ENCODE data around the gene AEBP1. TPM values are rescaled to one million over a fixed set of nuclear protein-coding genes. Genes with fewer than 3 reads are reported as not detected.

Gene AEBP1
- total RNA-seq, 1 experiment from 2014 or later, result 50.8 TPM

DNA sequence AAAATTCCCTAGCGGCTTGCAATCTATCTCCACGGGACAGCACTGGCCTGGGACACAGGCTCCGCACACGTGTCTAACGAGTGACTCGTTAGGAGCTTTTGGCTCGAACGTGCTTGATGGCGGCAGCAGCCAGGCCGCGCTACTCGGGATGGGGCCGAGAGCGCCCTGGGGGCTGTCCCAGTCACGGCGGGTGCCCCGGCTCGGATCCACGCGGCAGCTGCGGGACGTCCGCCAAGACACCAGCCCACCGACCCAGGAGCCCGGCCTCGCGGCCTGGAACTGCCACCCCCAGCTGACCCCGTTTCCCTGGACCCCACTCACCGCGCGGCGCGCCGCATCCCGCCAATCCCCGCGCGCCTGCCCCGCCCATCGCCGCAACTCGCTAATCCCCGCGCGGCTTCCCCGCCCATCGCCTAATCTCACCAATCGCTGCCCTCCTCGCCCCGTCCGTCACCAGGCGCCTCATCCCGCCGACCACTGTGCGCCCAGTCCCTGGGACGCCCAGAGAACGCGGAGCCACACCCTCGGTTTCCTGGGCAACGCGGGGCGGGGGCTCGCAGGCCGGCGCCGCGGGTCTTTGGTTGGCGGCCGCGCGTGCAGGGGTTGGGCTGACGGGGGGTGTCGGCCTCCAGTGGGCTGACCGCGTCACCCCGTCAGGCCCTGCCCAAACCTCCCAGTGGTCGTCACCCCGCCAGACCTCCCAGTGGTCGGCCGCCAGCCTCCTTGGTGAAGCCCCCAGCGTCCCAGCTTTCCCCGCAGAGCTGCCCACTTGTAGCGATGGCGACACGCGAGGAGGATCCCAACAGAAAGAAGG lies 19.3 kb downstream of the AEBP1 start, which contains the start of gene POLD2 (continued):
- TF ChIP-seq, protein P1, sequence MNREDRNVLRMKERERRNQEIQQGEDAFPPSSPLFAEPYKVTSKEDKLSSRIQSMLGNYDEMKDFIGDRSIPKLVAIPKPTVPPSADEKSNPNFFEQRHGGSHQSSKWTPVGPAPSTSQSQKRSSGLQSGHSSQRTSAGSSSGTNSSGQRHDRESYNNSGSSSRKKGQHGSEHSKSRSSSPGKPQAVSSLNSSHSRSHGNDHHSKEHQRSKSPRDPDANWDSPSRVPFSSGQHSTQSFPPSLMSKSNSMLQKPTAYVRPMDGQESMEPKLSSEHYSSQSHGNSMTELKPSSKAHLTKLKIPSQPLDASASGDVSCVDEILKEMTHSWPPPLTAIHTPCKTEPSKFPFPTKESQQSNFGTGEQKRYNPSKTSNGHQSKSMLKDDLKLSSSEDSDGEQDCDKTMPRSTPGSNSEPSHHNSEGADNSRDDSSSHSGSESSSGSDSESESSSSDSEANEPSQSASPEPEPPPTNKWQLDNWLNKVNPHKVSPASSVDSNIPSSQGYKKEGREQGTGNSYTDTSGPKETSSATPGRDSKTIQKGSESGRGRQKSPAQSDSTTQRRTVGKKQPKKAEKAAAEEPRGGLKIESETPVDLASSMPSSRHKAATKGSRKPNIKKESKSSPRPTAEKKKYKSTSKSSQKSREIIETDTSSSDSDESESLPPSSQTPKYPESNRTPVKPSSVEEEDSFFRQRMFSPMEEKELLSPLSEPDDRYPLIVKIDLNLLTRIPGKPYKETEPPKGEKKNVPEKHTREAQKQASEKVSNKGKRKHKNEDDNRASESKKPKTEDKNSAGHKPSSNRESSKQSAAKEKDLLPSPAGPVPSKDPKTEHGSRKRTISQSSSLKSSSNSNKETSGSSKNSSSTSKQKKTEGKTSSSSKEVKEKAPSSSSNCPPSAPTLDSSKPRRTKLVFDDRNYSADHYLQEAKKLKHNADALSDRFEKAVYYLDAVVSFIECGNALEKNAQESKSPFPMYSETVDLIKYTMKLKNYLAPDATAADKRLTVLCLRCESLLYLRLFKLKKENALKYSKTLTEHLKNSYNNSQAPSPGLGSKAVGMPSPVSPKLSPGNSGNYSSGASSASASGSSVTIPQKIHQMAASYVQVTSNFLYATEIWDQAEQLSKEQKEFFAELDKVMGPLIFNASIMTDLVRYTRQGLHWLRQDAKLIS (CRISPR knock-in tag; IDR thresholded peaks at IDR 0.05; ENCODE audit: borderline replicate concordance), result no peak
- TF ChIP-seq, protein P2, sequence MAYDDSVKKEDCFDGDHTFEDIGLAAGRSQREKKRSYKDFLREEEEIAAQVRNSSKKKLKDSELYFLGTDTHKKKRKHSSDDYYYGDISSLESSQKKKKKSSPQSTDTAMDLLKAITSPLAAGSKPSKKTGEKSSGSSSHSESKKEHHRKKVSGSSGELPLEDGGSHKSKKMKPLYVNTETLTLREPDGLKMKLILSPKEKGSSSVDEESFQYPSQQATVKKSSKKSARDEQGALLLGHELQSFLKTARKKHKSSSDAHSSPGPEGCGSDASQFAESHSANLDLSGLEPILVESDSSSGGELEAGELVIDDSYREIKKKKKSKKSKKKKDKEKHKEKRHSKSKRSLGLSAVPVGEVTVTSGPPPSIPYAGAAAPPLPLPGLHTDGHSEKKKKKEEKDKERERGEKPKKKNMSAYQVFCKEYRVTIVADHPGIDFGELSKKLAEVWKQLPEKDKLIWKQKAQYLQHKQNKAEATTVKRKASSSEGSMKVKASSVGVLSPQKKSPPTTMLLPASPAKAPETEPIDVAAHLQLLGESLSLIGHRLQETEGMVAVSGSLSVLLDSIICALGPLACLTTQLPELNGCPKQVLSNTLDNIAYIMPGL (CRISPR knock-in tag; IDR thresholded peaks at IDR 0.05), result peak; percentile 60; the same call in 1 of the 2 replicates
- TF ChIP-seq EMX1 (CRISPR knock-in tag; IDR thresholded peaks at IDR 0.05) (no peak), SP1 (CRISPR knock-in tag; conservative IDR thresholded peaks at IDR 0.05) (peak; percentile 97), ELF4 (CRISPR knock-in tag; IDR thresholded peaks at IDR 0.05; ENCODE audit: low read depth) (no peak), NFATC4 (CRISPR knock-in tag; IDR thresholded peaks at IDR 0.05) (no peak), ATF1 (CRISPR knock-in tag; IDR thresholded peaks at IDR 0.05) (no peak), NR1H2 (CRISPR knock-in tag; IDR thresholded peaks at IDR 0.05) (no peak), ZBTB21 (CRISPR knock-in tag; IDR thresholded peaks at IDR 0.05; ENCODE audit: borderline replicate concordance) (no peak), JAZF1 (CRISPR knock-in tag; IDR thresholded peaks at IDR 0.05) (no peak), SMAD3 (CRISPR knock-in tag; IDR thresholded peaks at IDR 0.05; ENCODE audit: borderline replicate concordance) (peak; percentile 83), NFYB (CRISPR knock-in tag; conservative IDR thresholded peaks at IDR 0.05; ENCODE audit: low read depth) (peak; percentile 84), ZNF138 (CRISPR knock-in tag; conservative IDR thresholded peaks at IDR 0.05) (no peak), HMGA2 (CRISPR knock-in tag; IDR thresholded peaks at IDR 0.05) (no peak), IRF2 (CRISPR knock-in tag; IDR thresholded peaks at IDR 0.05; ENCODE audit: borderline replicate concordance, low read depth) (no peak), RELA (CRISPR knock-in tag; IDR thresholded peaks at IDR 0.05; ENCODE audit: borderline replicate concordance) (peak; percentile 73; the same call in 1 of the 2 replicates), KAT7 (CRISPR knock-in tag; IDR thresholded peaks at IDR 0.05; ENCODE audit: borderline replicate concordance) (no peak), ZNF219 (CRISPR knock-in tag; IDR thresholded peaks at IDR 0.05; ENCODE audit: borderline replicate concordance) (no peak), TEAD4 (CRISPR knock-in tag; IDR thresholded peaks at IDR 0.05) (no peak), NR2C2 (CRISPR knock-in tag; IDR thresholded peaks at IDR 0.05) (no peak), NFE2L1 (CRISPR knock-in tag; IDR thresholded peaks at IDR 0.05) (0 out of 2 replicates have a peak, but pooled peaks have one; percentile 38)
- TF ChIP-seq, protein P3, sequence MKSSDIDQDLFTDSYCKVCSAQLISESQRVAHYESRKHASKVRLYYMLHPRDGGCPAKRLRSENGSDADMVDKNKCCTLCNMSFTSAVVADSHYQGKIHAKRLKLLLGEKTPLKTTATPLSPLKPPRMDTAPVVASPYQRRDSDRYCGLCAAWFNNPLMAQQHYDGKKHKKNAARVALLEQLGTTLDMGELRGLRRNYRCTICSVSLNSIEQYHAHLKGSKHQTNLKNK (CRISPR knock-in tag; IDR thresholded peaks at IDR 0.05), result no peak
- TF ChIP-seq, protein P4, sequence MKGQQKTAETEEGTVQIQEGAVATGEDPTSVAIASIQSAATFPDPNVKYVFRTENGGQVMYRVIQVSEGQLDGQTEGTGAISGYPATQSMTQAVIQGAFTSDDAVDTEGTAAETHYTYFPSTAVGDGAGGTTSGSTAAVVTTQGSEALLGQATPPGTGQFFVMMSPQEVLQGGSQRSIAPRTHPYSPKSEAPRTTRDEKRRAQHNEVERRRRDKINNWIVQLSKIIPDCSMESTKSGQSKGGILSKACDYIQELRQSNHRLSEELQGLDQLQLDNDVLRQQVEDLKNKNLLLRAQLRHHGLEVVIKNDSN (CRISPR knock-in tag; IDR thresholded peaks at IDR 0.05), result no peak
- TF ChIP-seq, protein P5, sequence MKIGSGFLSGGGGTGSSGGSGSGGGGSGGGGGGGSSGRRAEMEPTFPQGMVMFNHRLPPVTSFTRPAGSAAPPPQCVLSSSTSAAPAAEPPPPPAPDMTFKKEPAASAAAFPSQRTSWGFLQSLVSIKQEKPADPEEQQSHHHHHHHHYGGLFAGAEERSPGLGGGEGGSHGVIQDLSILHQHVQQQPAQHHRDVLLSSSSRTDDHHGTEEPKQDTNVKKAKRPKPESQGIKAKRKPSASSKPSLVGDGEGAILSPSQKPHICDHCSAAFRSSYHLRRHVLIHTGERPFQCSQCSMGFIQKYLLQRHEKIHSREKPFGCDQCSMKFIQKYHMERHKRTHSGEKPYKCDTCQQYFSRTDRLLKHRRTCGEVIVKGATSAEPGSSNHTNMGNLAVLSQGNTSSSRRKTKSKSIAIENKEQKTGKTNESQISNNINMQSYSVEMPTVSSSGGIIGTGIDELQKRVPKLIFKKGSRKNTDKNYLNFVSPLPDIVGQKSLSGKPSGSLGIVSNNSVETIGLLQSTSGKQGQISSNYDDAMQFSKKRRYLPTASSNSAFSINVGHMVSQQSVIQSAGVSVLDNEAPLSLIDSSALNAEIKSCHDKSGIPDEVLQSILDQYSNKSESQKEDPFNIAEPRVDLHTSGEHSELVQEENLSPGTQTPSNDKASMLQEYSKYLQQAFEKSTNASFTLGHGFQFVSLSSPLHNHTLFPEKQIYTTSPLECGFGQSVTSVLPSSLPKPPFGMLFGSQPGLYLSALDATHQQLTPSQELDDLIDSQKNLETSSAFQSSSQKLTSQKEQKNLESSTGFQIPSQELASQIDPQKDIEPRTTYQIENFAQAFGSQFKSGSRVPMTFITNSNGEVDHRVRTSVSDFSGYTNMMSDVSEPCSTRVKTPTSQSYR (CRISPR knock-in tag; IDR thresholded peaks at IDR 0.05), result no peak
- TF ChIP-seq, protein P6, sequence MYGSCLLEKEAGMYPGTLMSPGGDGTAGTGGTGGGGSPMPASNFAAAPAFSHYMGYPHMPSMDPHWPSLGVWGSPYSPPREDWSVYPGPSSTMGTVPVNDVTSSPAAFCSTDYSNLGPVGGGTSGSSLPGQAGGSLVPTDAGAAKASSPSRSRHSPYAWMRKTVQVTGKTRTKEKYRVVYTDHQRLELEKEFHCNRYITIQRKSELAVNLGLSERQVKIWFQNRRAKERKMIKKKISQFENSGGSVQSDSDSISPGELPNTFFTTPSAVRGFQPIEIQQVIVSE (CRISPR knock-in tag; IDR thresholded peaks at IDR 0.05; ENCODE audit: borderline replicate concordance), result no peak
- TF ChIP-seq, protein P7, sequence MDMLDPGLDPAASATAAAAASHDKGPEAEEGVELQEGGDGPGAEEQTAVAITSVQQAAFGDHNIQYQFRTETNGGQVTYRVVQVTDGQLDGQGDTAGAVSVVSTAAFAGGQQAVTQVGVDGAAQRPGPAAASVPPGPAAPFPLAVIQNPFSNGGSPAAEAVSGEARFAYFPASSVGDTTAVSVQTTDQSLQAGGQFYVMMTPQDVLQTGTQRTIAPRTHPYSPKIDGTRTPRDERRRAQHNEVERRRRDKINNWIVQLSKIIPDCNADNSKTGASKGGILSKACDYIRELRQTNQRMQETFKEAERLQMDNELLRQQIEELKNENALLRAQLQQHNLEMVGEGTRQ (CRISPR knock-in tag; IDR thresholded peaks at IDR 0.05), result peak; percentile 33; the same call in 1 of the 2 replicates

Data from WTC11 (cell line).